Measurements from ENCODE around the gene SCRT2. TPM values are rescaled to one million over a fixed set of nuclear protein-coding genes. Genes with fewer than 3 reads are reported as not detected.

Gene SCRT2
- total RNA-seq, 1 donor from 2014 or later = not detected

DNA sequence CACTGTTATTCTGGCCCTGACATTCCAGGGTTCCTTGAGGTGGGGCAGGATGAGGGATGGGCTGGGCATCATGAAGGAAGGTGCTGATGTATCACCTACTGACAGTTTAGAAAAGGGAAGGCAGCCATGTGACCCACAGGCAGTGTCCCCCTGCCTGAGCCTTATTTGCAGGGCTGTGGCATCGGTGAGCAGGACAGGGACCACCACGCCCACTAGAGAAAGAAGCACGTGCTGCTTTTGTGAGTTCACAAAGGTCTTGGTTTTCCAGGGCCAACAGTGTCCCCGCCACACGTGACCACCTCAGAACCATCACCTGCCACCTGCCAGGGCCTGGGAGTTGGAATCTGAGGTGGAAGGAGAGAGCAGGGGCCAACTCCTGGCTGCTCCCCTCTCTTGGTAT lies 43.5 kb upstream of the SCRT2 start:
- Mint-ChIP-seq H3K27ac (no peak overlapping the region), H3K9me3 (no peaks in the 10 kb centered on the region), H3K27me3 (ENCODE audit: insufficient read depth, low read depth) (peaks cover 16% of the 10 kb centered on the region), H3K4me1 (peaks cover 8% of the 10 kb centered on the region), H3K36me3 (no peaks in the 10 kb centered on the region), H3K4me3 (no peak overlapping the region)
- no peak overlapping the region for H2AFZ ChIP-seq (replicated peaks)
- H3K27me3 ChIP-seq = peaks cover 32% of the 10 kb centered on the region
- no peaks in the 10 kb centered on the region for H4K20me1 ChIP-seq (ENCODE audit: low read depth)
- H3K79me2 ChIP-seq (ENCODE audit: low read depth) = no peaks in the 10 kb centered on the region
- H3K4me2 ChIP-seq = no peak overlapping the region
- no peak for DNase-seq (ENCODE audit: low spot score)
- TF ChIP-seq EZH2 (IDR thresholded peaks at IDR 0.05) (no peak), EZH2phosphoT487 (IDR thresholded peaks at IDR 0.05) (no peak)
- TF ChIP-seq, protein P1, sequence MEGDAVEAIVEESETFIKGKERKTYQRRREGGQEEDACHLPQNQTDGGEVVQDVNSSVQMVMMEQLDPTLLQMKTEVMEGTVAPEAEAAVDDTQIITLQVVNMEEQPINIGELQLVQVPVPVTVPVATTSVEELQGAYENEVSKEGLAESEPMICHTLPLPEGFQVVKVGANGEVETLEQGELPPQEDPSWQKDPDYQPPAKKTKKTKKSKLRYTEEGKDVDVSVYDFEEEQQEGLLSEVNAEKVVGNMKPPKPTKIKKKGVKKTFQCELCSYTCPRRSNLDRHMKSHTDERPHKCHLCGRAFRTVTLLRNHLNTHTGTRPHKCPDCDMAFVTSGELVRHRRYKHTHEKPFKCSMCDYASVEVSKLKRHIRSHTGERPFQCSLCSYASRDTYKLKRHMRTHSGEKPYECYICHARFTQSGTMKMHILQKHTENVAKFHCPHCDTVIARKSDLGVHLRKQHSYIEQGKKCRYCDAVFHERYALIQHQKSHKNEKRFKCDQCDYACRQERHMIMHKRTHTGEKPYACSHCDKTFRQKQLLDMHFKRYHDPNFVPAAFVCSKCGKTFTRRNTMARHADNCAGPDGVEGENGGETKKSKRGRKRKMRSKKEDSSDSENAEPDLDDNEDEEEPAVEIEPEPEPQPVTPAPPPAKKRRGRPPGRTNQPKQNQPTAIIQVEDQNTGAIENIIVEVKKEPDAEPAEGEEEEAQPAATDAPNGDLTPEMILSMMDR (IDR thresholded peaks at IDR 0.05) = no peak
- no peak overlapping the region for H3K27ac ChIP-seq
- H3K9ac ChIP-seq = no peak overlapping the region
- H3K36me3 ChIP-seq = no peaks in the 10 kb centered on the region
- H3K4me1 ChIP-seq = peaks cover 5% of the 10 kb centered on the region
- H3F3A ChIP-seq (ENCODE audit: low read depth) = no peaks in the 10 kb centered on the region
- no peaks in the 10 kb centered on the region for H3K9me3 ChIP-seq (ENCODE audit: low read depth)
- H3K4me3 ChIP-seq = no peak overlapping the region

- H3K9me3 Mint-ChIP-seq = peaks cover 3% of the 10 kb centered on the region
- no peaks in the 10 kb centered on the region for H3K36me3 ChIP-seq
- no peak overlapping the region for H3K27ac ChIP-seq
- H3K9me3 ChIP-seq (ENCODE audit: low read depth) = no peaks in the 10 kb centered on the region
- H3K27me3 ChIP-seq = peaks cover 33% of the 10 kb centered on the region
- H3K27me3 Mint-ChIP-seq (ENCODE audit: insufficient read depth, low read depth) = peaks cover 12% of the 10 kb centered on the region
- no peak overlapping the region for H3K4me3 ChIP-seq
- H3K9ac ChIP-seq = no peak overlapping the region
- H4K20me1 ChIP-seq (ENCODE audit: low read depth) = no peaks in the 10 kb centered on the region
- H3K79me2 ChIP-seq (ENCODE audit: low read depth) = no peaks in the 10 kb centered on the region
- H3K4me1 ChIP-seq = peaks cover 5% of the 10 kb centered on the region
- DNase-seq (ENCODE audit: low spot score) = no peak
- H2AFZ ChIP-seq (replicated peaks) = no peak overlapping the region
- H3K4me3 Mint-ChIP-seq = no peak overlapping the region
- H3K4me2 ChIP-seq = no peak overlapping the region
- no peak overlapping the region for H3K27ac Mint-ChIP-seq
- TF ChIP-seq, protein P1 (IDR thresholded peaks at IDR 0.05) = no peak
- TF ChIP-seq EZH2 (IDR thresholded peaks at IDR 0.05) (no peak), EZH2phosphoT487 (IDR thresholded peaks at IDR 0.05) (no peak)
- H3F3A ChIP-seq (ENCODE audit: low read depth) = no peaks in the 10 kb centered on the region
- no peaks in the 10 kb centered on the region for H3K36me3 Mint-ChIP-seq
- H3K4me1 Mint-ChIP-seq = peaks cover 8% of the 10 kb centered on the region
Observed at GRCh38 chr20:717832-718231, 42.2 kb upstream of the SCRT2 start.

- no peak overlapping the region for H3K27ac ChIP-seq
- H3K9me3 Mint-ChIP-seq = peaks cover 3% of the 10 kb centered on the region
Observed at GRCh38 chr20:717271-717670, 41.7 kb upstream of the SCRT2 start.

More at GRCh38 chr20:717271-717670, 41.7 kb upstream of the SCRT2 start:
- Histone ChIP-seq H3K4me2 (no peak overlapping the region), H3K79me2 (ENCODE audit: low read depth) (no peaks in the 10 kb centered on the region), H3K4me3 (no peak overlapping the region), H2AFZ (replicated peaks) (no peak overlapping the region), H3K9me3 (ENCODE audit: low read depth) (no peaks in the 10 kb centered on the region), H4K20me1 (ENCODE audit: low read depth) (no peaks in the 10 kb centered on the region), H3F3A (ENCODE audit: low read depth) (no peaks in the 10 kb centered on the region), H3K4me1 (peaks cover 5% of the 10 kb centered on the region), H3K9ac (no peak overlapping the region), H3K36me3 (no peaks in the 10 kb centered on the region), H3K27me3 (peaks cover 28% of the 10 kb centered on the region)
- TF ChIP-seq EZH2 (IDR thresholded peaks at IDR 0.05) (no peak), EZH2phosphoT487 (IDR thresholded peaks at IDR 0.05) (no peak)
- TF ChIP-seq, protein P1 (IDR thresholded peaks at IDR 0.05) = no peak
- Mint-ChIP-seq H3K36me3 (no peaks in the 10 kb centered on the region), H3K27ac (no peak overlapping the region), H3K4me3 (no peak overlapping the region), H3K4me1 (peaks cover 8% of the 10 kb centered on the region), H3K27me3 (ENCODE audit: insufficient read depth, low read depth) (peaks cover 12% of the 10 kb centered on the region)
- no peak for DNase-seq (ENCODE audit: low spot score)

Data from neural progenitor cell (in vitro differentiated cells).